ENCODE measurements around the gene SLC7A6.

Gene SLC7A6

DNA sequence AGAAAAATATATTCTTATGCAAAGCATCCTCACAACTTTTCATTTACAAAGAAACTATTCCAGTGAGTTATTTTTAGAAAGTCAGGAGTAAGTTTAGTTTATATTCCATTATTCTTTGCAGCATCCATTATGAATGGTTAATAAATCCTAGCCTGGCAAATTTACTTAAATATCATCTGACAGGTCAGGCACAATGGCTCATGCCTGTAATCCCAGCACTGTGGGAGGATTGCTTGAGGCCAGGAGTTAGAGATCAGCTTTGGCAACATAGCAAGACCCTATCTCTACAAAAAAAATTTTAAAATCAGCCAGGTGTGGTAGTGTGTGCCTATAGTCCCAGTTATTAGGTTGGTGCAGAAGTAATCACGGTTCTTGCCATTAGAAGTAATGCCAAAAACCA, 41.3 kb upstream of the SLC7A6 start:
- no peak overlapping the region for H3K4me3 ChIP-seq (replicated peaks in 1 of 2; ENCODE audit: low read depth in 2 of 2, low read length in 2 of 2)
- DNase-seq (ENCODE audit: low read depth in 2 of 2) = no peak
- TF ChIP-seq, protein P1, sequence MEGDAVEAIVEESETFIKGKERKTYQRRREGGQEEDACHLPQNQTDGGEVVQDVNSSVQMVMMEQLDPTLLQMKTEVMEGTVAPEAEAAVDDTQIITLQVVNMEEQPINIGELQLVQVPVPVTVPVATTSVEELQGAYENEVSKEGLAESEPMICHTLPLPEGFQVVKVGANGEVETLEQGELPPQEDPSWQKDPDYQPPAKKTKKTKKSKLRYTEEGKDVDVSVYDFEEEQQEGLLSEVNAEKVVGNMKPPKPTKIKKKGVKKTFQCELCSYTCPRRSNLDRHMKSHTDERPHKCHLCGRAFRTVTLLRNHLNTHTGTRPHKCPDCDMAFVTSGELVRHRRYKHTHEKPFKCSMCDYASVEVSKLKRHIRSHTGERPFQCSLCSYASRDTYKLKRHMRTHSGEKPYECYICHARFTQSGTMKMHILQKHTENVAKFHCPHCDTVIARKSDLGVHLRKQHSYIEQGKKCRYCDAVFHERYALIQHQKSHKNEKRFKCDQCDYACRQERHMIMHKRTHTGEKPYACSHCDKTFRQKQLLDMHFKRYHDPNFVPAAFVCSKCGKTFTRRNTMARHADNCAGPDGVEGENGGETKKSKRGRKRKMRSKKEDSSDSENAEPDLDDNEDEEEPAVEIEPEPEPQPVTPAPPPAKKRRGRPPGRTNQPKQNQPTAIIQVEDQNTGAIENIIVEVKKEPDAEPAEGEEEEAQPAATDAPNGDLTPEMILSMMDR (IDR thresholded peaks at IDR 0.05; ENCODE audit: low read depth, low read length) = no peak

DNA sequence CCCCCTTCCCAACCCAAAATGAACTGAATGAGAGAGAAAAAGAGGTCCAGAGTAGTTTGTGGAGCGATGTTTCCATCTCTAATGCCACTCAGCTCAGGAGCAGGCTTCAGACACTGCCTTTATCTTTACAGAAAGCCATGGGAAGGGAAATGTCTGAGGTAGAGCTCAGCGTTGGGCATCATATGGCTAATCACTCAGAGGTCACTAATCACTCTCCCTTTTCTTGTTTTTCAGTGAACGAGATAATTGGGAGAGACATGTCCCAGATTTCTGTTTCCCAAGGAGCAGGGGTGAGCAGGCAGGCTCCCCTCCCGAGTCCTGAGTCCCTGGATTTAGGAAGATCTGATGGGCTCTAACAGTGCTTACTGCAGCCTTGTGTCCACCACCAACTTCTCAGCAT, 38.2 kb upstream of the SLC7A6 start:
- no peak overlapping the region for H3K4me3 ChIP-seq (replicated peaks in 1 of 2; ENCODE audit: low read depth in 2 of 2, low read length in 2 of 2)
- DNase-seq (ENCODE audit: low read depth in 2 of 2) = no peak
- TF ChIP-seq, protein P1 (IDR thresholded peaks at IDR 0.05; ENCODE audit: low read depth, low read length) = no peak

- TF ChIP-seq, protein P1 (IDR thresholded peaks at IDR 0.05; ENCODE audit: low read depth, low read length) = no peak
- no peak overlapping the region for H3K4me3 ChIP-seq (replicated peaks in 1 of 2; ENCODE audit: low read depth in 2 of 2, low read length in 2 of 2)
- DNase-seq (ENCODE audit: low read depth in 2 of 2) = no peak
Measured at GRCh38 chr16:68227183-68227793, 37.0 kb upstream of the SLC7A6 start.

- DNase-seq (ENCODE audit: low read depth in 2 of 2) = no peak
- TF ChIP-seq, protein P1 (IDR thresholded peaks at IDR 0.05; ENCODE audit: low read depth, low read length) = peak; percentile 3
- no peak overlapping the region for H3K4me3 ChIP-seq (replicated peaks in 1 of 2; ENCODE audit: low read depth in 2 of 2, low read length in 2 of 2)
Measured at GRCh38 chr16:68227850-68228553, 36.3 kb upstream of the SLC7A6 start.

DNA sequence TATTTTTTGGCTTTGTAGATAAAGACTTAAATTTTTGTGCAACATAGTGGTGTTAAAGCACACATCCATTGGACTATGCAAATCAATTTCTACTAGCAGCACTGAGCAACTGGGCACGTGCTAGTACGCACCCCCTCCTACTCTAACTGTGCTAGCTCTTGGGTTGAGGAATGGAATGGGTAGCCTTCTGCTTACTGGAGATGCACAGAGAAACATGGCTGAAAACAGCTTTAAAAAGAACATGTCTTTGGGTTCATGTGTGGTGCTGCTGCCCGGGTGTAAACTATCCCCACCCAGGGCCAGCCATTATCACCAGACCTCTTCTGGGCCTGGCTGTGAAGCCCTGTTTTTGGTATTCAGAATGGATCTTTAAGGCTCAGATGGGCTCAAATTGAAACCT, 35.7 kb upstream of the SLC7A6 start:
- no peak for DNase-seq (ENCODE audit: low read depth in 2 of 2)
- H3K4me3 ChIP-seq (replicated peaks in 1 of 2; ENCODE audit: low read depth in 2 of 2, low read length in 2 of 2) = no peak overlapping the region
- TF ChIP-seq, protein P1 (IDR thresholded peaks at IDR 0.05; ENCODE audit: low read depth, low read length) = no peak

DNA sequence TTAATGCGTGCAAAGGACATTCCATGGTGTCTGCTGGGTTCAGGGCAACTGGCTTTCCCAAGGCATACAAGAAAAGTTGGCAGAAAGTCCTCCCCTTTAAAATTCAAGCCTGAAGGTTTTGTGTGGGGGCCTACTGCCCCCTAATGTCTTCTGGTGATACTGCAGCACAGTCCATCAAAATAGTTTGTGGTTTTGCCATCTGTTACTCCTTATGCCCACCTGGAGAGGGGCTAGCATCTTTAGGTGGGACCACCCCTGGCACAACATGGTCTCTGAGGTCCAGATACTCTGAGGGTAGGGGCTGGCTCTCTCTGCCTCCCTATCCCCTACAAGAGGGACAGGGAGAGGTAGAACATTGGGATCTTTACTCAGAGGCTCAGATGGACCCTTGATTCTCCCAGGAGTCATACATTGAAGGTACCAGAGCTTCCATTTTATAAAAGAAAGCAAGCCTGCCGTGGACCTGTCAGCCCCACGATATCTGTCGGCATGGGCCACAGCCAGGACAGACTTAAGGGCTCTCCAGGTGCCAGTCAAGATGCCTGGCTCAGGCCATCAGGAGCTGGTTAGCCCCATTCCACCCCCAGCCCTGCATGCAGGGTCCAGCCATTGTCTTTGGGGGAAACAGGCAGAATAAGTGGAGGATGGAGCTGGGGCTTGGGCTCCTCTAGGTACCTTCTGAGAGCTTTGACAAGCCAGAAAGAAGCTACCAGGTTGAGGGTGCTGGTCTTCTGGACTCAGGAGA, 34.7 kb upstream of the SLC7A6 start:
- H3K4me3 ChIP-seq (replicated peaks in 1 of 2; ENCODE audit: low read depth in 2 of 2, low read length in 2 of 2) = no peak overlapping the region
- peak; percentile 73 to 81 for DNase-seq (ENCODE audit: low read depth in 2 of 2)
- TF ChIP-seq, protein P1 (IDR thresholded peaks at IDR 0.05; ENCODE audit: low read depth, low read length) = peak; percentile 83
